Measurements from ENCODE around the gene THEM4.

The THEM4 gene

DNA sequence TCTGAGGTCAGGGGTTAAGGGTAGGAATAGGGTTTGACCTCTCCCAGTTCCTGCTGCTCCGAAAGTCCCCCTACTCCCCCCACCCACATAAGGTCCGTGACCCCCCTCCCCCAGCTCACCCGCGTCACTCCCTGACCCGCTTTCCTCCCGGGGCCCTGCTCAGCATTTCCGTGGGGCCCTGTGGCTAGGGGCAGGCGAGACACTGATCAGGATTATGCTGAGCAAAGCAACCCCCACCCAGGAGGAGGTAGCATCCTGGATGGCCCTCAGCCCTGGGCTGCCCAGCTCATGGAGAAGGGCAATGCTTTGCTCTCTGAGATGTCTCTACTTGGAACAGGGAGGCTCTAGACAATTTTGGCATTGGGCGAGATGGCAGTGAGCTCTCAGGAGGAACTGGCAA lies 81.5 kb downstream of the THEM4 start:
- peaks cover 24% of the 10 kb centered on the region for H3K4me1 ChIP-seq (ENCODE audit: insufficient read depth, poor library complexity, severe bottlenecking)
- no peak for DNase-seq (ENCODE audit: low spot score)
- no peaks in the 10 kb centered on the region for H3K36me3 ChIP-seq (ENCODE audit: low read depth)
- no peaks in the 10 kb centered on the region for H3K9me3 ChIP-seq (ENCODE audit: severe bottlenecking)
- TF ChIP-seq, protein P1, sequence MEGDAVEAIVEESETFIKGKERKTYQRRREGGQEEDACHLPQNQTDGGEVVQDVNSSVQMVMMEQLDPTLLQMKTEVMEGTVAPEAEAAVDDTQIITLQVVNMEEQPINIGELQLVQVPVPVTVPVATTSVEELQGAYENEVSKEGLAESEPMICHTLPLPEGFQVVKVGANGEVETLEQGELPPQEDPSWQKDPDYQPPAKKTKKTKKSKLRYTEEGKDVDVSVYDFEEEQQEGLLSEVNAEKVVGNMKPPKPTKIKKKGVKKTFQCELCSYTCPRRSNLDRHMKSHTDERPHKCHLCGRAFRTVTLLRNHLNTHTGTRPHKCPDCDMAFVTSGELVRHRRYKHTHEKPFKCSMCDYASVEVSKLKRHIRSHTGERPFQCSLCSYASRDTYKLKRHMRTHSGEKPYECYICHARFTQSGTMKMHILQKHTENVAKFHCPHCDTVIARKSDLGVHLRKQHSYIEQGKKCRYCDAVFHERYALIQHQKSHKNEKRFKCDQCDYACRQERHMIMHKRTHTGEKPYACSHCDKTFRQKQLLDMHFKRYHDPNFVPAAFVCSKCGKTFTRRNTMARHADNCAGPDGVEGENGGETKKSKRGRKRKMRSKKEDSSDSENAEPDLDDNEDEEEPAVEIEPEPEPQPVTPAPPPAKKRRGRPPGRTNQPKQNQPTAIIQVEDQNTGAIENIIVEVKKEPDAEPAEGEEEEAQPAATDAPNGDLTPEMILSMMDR (IDR thresholded peaks at IDR 0.05; ENCODE audit: poor library complexity, severe bottlenecking): no peak
- no peak overlapping the region for H3K27ac ChIP-seq (ENCODE audit: poor library complexity, severe bottlenecking)
- ATAC-seq (ENCODE audit: low read depth): no peak
- no peaks in the 10 kb centered on the region for H3K27me3 ChIP-seq (ENCODE audit: insufficient read depth, poor library complexity, severe bottlenecking)
- H3K4me3 ChIP-seq (ENCODE audit: severe bottlenecking): no peak overlapping the region

- no peak overlapping the region for H3K4me3 ChIP-seq (ENCODE audit: severe bottlenecking)
- peaks cover 11% of the 10 kb centered on the region for H3K4me1 ChIP-seq (ENCODE audit: insufficient read depth, poor library complexity, severe bottlenecking)
- H3K36me3 ChIP-seq (ENCODE audit: low read depth): no peaks in the 10 kb centered on the region
- TF ChIP-seq, protein P1 (IDR thresholded peaks at IDR 0.05; ENCODE audit: poor library complexity, severe bottlenecking): no peak
- H3K27me3 ChIP-seq (ENCODE audit: insufficient read depth, poor library complexity, severe bottlenecking): no peaks in the 10 kb centered on the region
- ATAC-seq (ENCODE audit: low read depth) (no peak), DNase-seq (ENCODE audit: low spot score) (no peak)
- H3K9me3 ChIP-seq (ENCODE audit: severe bottlenecking): no peaks in the 10 kb centered on the region
- no peak overlapping the region for H3K27ac ChIP-seq (ENCODE audit: poor library complexity, severe bottlenecking)
Observed at GRCh38 chr1:151825751-151826660, 83.3 kb downstream of the THEM4 start.

- TF ChIP-seq, protein P1 (IDR thresholded peaks at IDR 0.05; ENCODE audit: poor library complexity, severe bottlenecking): no peak
- no peak overlapping the region for H3K4me3 ChIP-seq (ENCODE audit: severe bottlenecking)
- H3K27ac ChIP-seq (ENCODE audit: poor library complexity, severe bottlenecking): no peak overlapping the region
- ATAC-seq (ENCODE audit: low read depth) (no peak), DNase-seq (ENCODE audit: low spot score) (no peak)
- H3K9me3 ChIP-seq (ENCODE audit: severe bottlenecking): no peaks in the 10 kb centered on the region
- H3K27me3 ChIP-seq (ENCODE audit: insufficient read depth, poor library complexity, severe bottlenecking): no peaks in the 10 kb centered on the region
- H3K4me1 ChIP-seq (ENCODE audit: insufficient read depth, poor library complexity, severe bottlenecking): peaks cover 13% of the 10 kb centered on the region
- H3K36me3 ChIP-seq (ENCODE audit: low read depth): no peaks in the 10 kb centered on the region
Observed at GRCh38 chr1:151825204-151825603, 84.1 kb downstream of the THEM4 start.

Data from RWPE2 (cell line).